GM19438 (cell line): ENCODE measurements around the gene VARS1.
"Not testable (repeated sequence)": the region's sequence is repeated elsewhere in the genome, so short reads cannot be mapped to it uniquely, and the experiment has no call there.

Experiments
- ATAC-seq: cut with Tn5 transposase; IDR thresholded peaks from one replicate; pipeline ENCODE4 v1.9.1; 2021; ENCODE audit warnings: low read depth; ENCODE audit not compliant: unreplicated experiment

VARS1 gene

GRCh38 chr6:31822036-31822821 lies 26.7 kb upstream of the VARS1 start:
- ATAC-seq = no peak

- no peak for ATAC-seq
These were observed 25.9 kb upstream of the VARS1 start for GRCh38 chr6:31821301-31822035.

GRCh38 chr6:31820399-31820798 lies 24.8 kb upstream of the VARS1 start:
- not testable (repeated sequence) for ATAC-seq

- ATAC-seq = no peak
These were observed 24.3 kb upstream of the VARS1 start for GRCh38 chr6:31819871-31820299.

- ATAC-seq = not testable (repeated sequence)
These were observed 22.5 kb upstream of the VARS1 start for GRCh38 chr6:31817929-31818511.

GRCh38 chr6:31817133-31817928 lies 21.8 kb upstream of the VARS1 start:
- ATAC-seq = not testable (repeated sequence)

GRCh38 chr6:31815025-31815838 lies 19.7 kb upstream of the VARS1 start, which contains the start of the genes HSPA1A and HSPA1L:
TSS of gene HSPA1A (plus strand) at chr6:31815543. CDS start at chr6:31815757, 214 bp downstream.
TSS of gene HSPA1L (minus strand) at chr6:31815283. CDS start at chr6:31811972, 3,311 bp downstream.
- no peak for ATAC-seq

- no peak for ATAC-seq
These were observed 19.1 kb upstream of the VARS1 start for GRCh38 chr6:31814677-31815024.

- no peak for ATAC-seq
These were observed 17.9 kb upstream of the VARS1 start for GRCh38 chr6:31813465-31813849.

- no peak for ATAC-seq
These were observed 16.1 kb upstream of the VARS1 start for GRCh38 chr6:31811645-31812044.

GRCh38 chr6:31808599-31808998 lies 13.0 kb upstream of the VARS1 start:
- ATAC-seq = not testable (repeated sequence)

GRCh38 chr6:31806470-31807272 lies 11.1 kb upstream of the VARS1 start, which contains the start of gene LSM2:
TSS of gene LSM2 (minus strand) at chr6:31806966. CDS start at chr6:31806757, 209 bp downstream.
- ATAC-seq = peak; percentile 78

- ATAC-seq = no peak
These were observed 10.5 kb upstream of the VARS1 start for GRCh38 chr6:31805939-31806469.

- ATAC-seq = not testable (repeated sequence)
These were observed 5.7 kb upstream of the VARS1 start for GRCh38 chr6:31801031-31801927.

- ATAC-seq = no peak
These were observed 4.2 kb upstream of the VARS1 start for GRCh38 chr6:31799781-31800180.

- ATAC-seq = no peak
These were observed 2.0 kb upstream of the VARS1 start for GRCh38 chr6:31797588-31797987.

GRCh38 chr6:31796993-31797385 lies 1.4 kb upstream of the VARS1 start:
- ATAC-seq = no peak
